ENCODE results near the gene STMN3.
"Not testable (repeated sequence)": the region's sequence is repeated elsewhere in the genome, so short reads cannot be mapped to it uniquely, and the experiment has no call there.

STMN3 gene

GRCh38 chr20:63630956-63631355, 22.3 kb downstream of the STMN3 start:
- not testable (repeated sequence) for DNase-seq

GRCh38 chr20:63628246-63628975, 24.8 kb downstream of the STMN3 start:
- peak; percentile 76 for DNase-seq

GRCh38 chr20:63627751-63628245, 25.4 kb downstream of the STMN3 start:
- DNase-seq: no peak

- peak; percentile 91 for DNase-seq
Observed at GRCh38 chr20:63627129-63627750, 26.0 kb downstream of the STMN3 start.

- peak; percentile 52 for DNase-seq
Observed at GRCh38 chr20:63626424-63627128, 26.6 kb downstream of the STMN3 start, which contains the start of gene GMEB2. TSS of gene GMEB2 (minus strand) at chr20:63627101. CDS start at chr20:63619397, 7,704 bp downstream.

GRCh38 chr20:63625771-63626423, 27.3 kb downstream of the STMN3 start:
- no peak for DNase-seq

GRCh38 chr20:63624486-63624885, 28.7 kb downstream of the STMN3 start:
- no peak for DNase-seq

- DNase-seq: no peak
Observed at GRCh38 chr20:63622732-63623131, 30.5 kb downstream of the STMN3 start.

- no peak for DNase-seq
Observed at GRCh38 chr20:63622096-63622495, 31.1 kb downstream of the STMN3 start.

- DNase-seq: no peak
Observed at GRCh38 chr20:63620991-63621390, 32.2 kb downstream of the STMN3 start.

GRCh38 chr20:63619505-63619904, 33.7 kb downstream of the STMN3 start:
- no peak for DNase-seq

GRCh38 chr20:63619086-63619485, 34.1 kb downstream of the STMN3 start:
- no peak for DNase-seq

GRCh38 chr20:63618291-63618980, 34.8 kb downstream of the STMN3 start:
- DNase-seq: no peak

GRCh38 chr20:63617876-63618265, 35.4 kb downstream of the STMN3 start:
- DNase-seq: no peak

- DNase-seq: no peak
Observed at GRCh38 chr20:63617092-63617875, 35.9 kb downstream of the STMN3 start.

- not testable (repeated sequence) for DNase-seq
Observed at GRCh38 chr20:63613863-63614594, 39.2 kb downstream of the STMN3 start.

GRCh38 chr20:63612276-63612931, 40.8 kb downstream of the STMN3 start:
- DNase-seq: no peak

GRCh38 chr20:63611646-63612045, 41.6 kb downstream of the STMN3 start:
- DNase-seq: no peak

GRCh38 chr20:63610581-63611435, 42.4 kb downstream of the STMN3 start:
- DNase-seq: no peak

Data from NCI-H510A treated with DMSO at 0.1 percent for 48 hours (cell line).